DND-41 (cell line): ENCODE results near the gene TRHDE.

ENCODE experiments used
- ATAC-seq: fragments of 200-7000 bp; cut with Tn5 transposase; 3 replicates; pipeline ENCODE4 v1.9.1; 2021; ENCODE audit warnings: low read depth; ENCODE audit not compliant: insufficient read depth
- DNase-seq: peaks from one replicate; pipeline ENCODE4 v3.0.0-alpha.2; 2020
- H2AFZ ChIP-seq: 2 replicates; pipeline ENCODE4 v1.6.0; 2012; ENCODE audit warnings: low read depth, low read length
- H3K27ac ChIP-seq: 2 replicates; pipeline ENCODE4 v1.5.1; 2012; ENCODE audit warnings: low read length, inconsistent platforms
- H3K27me3 ChIP-seq: fragments of 200-600 bp; sonication (generic); 2 replicates; pipeline ENCODE4 v1.6.0; 2012; ENCODE audit warnings: low read length, mild to moderate bottlenecking, inconsistent platforms; ENCODE audit not compliant: insufficient read depth, poor library complexity
- H3K36me3 ChIP-seq: 2 replicates; pipeline ENCODE4 v1.5.1; 2012; ENCODE audit warnings: low read length, inconsistent platforms; ENCODE audit not compliant: insufficient read depth
- H3K4me1 ChIP-seq: 2 replicates; pipeline ENCODE4 v1.5.1; 2012; ENCODE audit warnings: mild to moderate bottlenecking, low read length; ENCODE audit not compliant: insufficient read depth
- H3K4me2 ChIP-seq: 2 replicates; pipeline ENCODE4 v1.6.0; 2012; ENCODE audit warnings: mild to moderate bottlenecking, moderate library complexity, low read length, inconsistent platforms; ENCODE audit not compliant: insufficient read depth
- H3K4me3 ChIP-seq, 2 experiments: fragments of 200-600 bp in 1 of 2; shearing (Covaris generic) in 1 of 2; 2 replicates each; pipeline ENCODE4 v1.5.1; 2012 to 2016; ENCODE audit warnings: inconsistent platforms in 2 of 2, low read length in 2 of 2, mild to moderate bottlenecking in 2 of 2, low read depth in 1 of 2, moderate library complexity in 1 of 2
- H3K79me2 ChIP-seq: 2 replicates; pipeline ENCODE4 v1.6.0; 2012; ENCODE audit warnings: low read length, inconsistent platforms; ENCODE audit not compliant: insufficient read depth
- H3K9ac ChIP-seq: 2 replicates; pipeline ENCODE4 v1.6.0; 2012; ENCODE audit warnings: low read depth, mild to moderate bottlenecking, inconsistent platforms, low read length, moderate library complexity
- H3K9me3 ChIP-seq: 2 replicates; pipeline ENCODE4 v1.5.1; 2012; ENCODE audit warnings: low read length, moderate library complexity, mild to moderate bottlenecking, inconsistent platforms; ENCODE audit not compliant: insufficient read depth, severe bottlenecking
- H4K20me1 ChIP-seq: 2 replicates; pipeline ENCODE4 v1.6.0; 2012; ENCODE audit warnings: low read length; ENCODE audit not compliant: insufficient read depth
- EZH2 ChIP-seq: IDR thresholded peaks from 3 replicates; pipeline ENCODE4 v1.6.1; 2012; ENCODE audit warnings: borderline replicate concordance, low read depth, mild to moderate bottlenecking, moderate library complexity, low read length, inconsistent platforms; ENCODE audit not compliant: severe bottlenecking
- TF ChIP-seq, protein P1 (sequence below): IDR thresholded peaks from 2 replicates; pipeline ENCODE4 v1.5.1; 2012; ENCODE audit warnings: borderline replicate concordance, low read length, moderate library complexity, mild to moderate bottlenecking; ENCODE audit not compliant: poor library complexity, severe bottlenecking; ENCODE audit errors: extremely low read depth

Gene TRHDE

DNA sequence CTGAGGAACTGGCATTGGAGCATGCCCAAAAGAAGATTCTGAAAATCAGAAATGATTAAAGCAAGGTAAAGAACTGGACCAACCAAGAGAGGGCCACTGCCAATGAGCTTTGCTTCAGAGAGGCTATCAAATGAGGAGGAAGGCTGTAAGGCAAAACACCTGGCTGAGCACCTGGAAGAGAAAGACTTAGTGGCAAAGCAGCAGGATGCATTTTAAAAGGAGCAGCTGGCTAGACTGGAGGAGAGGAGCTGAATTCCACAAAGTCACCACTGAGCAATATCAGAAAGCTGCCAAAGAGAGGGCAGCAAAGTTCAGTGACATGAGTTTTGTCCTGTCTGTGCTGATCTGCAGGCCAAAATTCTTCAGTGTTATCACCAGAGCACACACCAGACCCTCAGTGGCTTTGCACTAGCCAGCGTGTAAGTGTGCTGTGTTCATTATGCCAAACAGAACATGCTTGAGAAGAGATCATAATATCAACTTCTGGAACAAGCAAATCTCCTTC is 338.7 kb downstream of the TRHDE start:
- Histone ChIP-seq H3K9me3 (no peaks in the 10 kb centered on the region), H3K36me3 (no peaks in the 10 kb centered on the region), H3K4me2 (no peak overlapping the region), H4K20me1 (no peaks in the 10 kb centered on the region), H3K27ac (no peak overlapping the region), H3K9ac (no peak overlapping the region), H3K4me3 (no peak overlapping the region), H3K27me3 (no peaks in the 10 kb centered on the region), H3K79me2 (no peaks in the 10 kb centered on the region), H3K4me1 (no peaks in the 10 kb centered on the region), H2AFZ (no peak overlapping the region)
- DNase-seq (no peak), ATAC-seq (no peak)
- TF ChIP-seq, protein P1, sequence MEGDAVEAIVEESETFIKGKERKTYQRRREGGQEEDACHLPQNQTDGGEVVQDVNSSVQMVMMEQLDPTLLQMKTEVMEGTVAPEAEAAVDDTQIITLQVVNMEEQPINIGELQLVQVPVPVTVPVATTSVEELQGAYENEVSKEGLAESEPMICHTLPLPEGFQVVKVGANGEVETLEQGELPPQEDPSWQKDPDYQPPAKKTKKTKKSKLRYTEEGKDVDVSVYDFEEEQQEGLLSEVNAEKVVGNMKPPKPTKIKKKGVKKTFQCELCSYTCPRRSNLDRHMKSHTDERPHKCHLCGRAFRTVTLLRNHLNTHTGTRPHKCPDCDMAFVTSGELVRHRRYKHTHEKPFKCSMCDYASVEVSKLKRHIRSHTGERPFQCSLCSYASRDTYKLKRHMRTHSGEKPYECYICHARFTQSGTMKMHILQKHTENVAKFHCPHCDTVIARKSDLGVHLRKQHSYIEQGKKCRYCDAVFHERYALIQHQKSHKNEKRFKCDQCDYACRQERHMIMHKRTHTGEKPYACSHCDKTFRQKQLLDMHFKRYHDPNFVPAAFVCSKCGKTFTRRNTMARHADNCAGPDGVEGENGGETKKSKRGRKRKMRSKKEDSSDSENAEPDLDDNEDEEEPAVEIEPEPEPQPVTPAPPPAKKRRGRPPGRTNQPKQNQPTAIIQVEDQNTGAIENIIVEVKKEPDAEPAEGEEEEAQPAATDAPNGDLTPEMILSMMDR, result no peak
- TF ChIP-seq EZH2, result no peak

DNA sequence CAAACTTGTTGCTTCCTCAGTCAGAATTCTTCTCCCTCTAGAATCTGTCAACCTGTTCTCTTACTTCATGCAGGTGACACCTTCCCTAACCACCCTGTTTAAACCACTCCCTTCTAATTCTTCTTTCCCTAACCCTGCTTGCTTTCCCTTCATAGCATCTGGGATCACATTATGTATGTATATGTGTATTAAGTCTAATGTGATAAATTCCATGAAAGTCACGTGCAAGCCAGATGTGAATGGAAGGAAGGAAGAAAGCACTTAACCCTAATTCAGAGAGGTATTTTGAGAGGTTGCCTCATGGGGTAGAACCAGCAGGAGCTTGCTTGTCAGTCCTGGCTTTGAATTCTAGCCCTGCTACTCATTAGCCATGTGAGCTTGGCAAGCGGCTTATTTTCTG is 340.0 kb downstream of the TRHDE start:
- Histone ChIP-seq H3K4me3 (no peak overlapping the region), H3K27me3 (no peaks in the 10 kb centered on the region), H3K36me3 (no peaks in the 10 kb centered on the region), H2AFZ (no peak overlapping the region), H3K79me2 (no peaks in the 10 kb centered on the region), H3K27ac (no peak overlapping the region), H4K20me1 (no peaks in the 10 kb centered on the region), H3K9me3 (no peaks in the 10 kb centered on the region), H3K9ac (no peak overlapping the region), H3K4me1 (no peaks in the 10 kb centered on the region), H3K4me2 (no peak overlapping the region)
- ATAC-seq, result no peak
- TF ChIP-seq, protein P1, result no peak
- TF ChIP-seq EZH2, result no peak
- DNase-seq, result no peak

DNA sequence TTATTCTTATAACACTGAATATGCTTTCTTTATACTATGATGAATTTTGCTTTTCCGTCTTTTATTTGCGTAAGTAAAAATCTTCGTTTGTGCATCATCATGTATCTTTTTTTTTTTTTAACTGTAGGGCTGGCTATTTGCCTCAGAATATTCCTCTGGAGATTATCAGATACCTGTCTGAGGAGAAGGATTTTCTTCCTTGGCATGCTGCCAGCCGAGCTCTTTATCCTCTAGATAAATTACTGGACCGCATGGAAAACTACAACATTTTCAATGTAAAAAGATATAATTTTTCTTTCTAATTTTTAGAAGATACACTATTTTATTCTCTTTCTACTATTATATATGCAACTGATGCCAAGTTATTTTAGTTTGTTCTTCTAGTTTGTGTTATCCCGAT is 346.6 kb downstream of the TRHDE start:
- Histone ChIP-seq H3K27ac (no peak overlapping the region), H3K4me3 (no peak overlapping the region), H3K4me1 (no peaks in the 10 kb centered on the region), H3K36me3 (no peaks in the 10 kb centered on the region), H2AFZ (no peak overlapping the region), H3K9me3 (no peaks in the 10 kb centered on the region), H3K9ac (no peak overlapping the region), H3K27me3 (no peaks in the 10 kb centered on the region), H3K4me2 (no peak overlapping the region), H4K20me1 (no peaks in the 10 kb centered on the region), H3K79me2 (no peaks in the 10 kb centered on the region)
- ATAC-seq (no peak), DNase-seq (no peak)
- TF ChIP-seq, protein P1, result no peak
- no peak for TF ChIP-seq EZH2

DNA sequence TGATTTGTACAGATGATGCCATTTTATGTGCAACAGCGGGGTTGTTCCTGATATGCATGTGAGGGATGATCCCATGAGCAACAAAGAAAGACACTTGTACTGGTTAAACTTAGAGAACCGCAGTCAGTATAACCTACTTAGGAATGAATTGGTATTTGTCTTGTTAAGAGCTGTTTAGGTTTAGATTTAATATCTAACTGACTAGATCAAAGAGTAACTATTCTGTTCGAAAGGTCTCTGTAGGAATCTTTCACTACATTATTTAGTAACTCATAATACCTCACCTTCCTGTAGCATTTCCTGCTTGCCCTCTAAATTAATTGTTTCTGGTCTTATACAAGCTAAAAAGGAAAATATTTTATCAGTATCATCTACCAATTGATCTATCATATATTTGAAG is 350.4 kb downstream of the TRHDE start:
- Histone ChIP-seq H3K4me2 (no peak overlapping the region), H4K20me1 (no peaks in the 10 kb centered on the region), H3K9me3 (no peaks in the 10 kb centered on the region), H2AFZ (no peak overlapping the region), H3K79me2 (no peaks in the 10 kb centered on the region), H3K27ac (no peak overlapping the region), H3K27me3 (no peaks in the 10 kb centered on the region), H3K36me3 (no peaks in the 10 kb centered on the region), H3K4me1 (no peaks in the 10 kb centered on the region), H3K4me3 (no peak overlapping the region), H3K9ac (no peak overlapping the region)
- DNase-seq, result no peak
- TF ChIP-seq, protein P1, result no peak
- no peak for TF ChIP-seq EZH2
- no peak for ATAC-seq
